ENCODE measurements around the gene BACE2. TPM values are rescaled to one million over a fixed set of nuclear protein-coding genes. Genes with fewer than 3 reads are reported as not detected.

The BACE2 gene
- total and polyA plus RNA-seq, 2 donors (not counting 3 experiments of a cell fraction or from before 2014, with no cell fraction given), result 113 to 184 TPM

DNA sequence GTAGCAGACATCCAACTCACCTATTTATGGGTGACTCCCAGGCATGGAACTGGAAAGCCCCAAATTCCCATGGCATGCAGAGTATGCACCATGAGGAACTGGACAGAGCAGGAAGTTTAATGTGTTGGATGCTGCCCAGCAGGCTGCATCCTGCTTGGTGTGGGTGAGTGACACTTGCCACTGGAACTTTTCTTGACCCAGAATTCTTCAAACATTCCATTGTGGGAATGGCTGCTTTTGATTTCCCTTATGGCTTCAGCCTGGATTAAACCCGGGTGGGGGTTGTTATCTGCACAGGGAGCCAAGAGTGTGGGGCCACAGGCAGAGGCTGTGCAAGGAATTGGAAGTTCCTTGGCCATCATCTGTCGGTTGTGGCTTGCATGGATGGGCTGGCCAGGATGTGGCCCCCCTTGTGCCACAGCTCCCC lies 26.9 kb upstream of the BACE2 start:
- ChIA-PET POLR2A (no interaction called here), CTCF (no interaction called here)
- Histone ChIP-seq H3K4me3 (replicated peaks in 1 of 3; ENCODE audit: insufficient read depth in 1 of 3, low read depth in 1 of 3, low read length in 3 of 3) (no peak overlapping the region), H3K36me3 (ENCODE audit: control insufficient read depth in 2 of 2, extremely low read depth in 1 of 2, insufficient read depth in 2 of 2, low read length in 2 of 2) (no peaks in the 10 kb centered on the region), H4K20me1 (replicated peaks; ENCODE audit: control insufficient read depth, extremely low read depth, insufficient read depth, low read length) (no peaks in the 10 kb centered on the region), H3K79me2 (ENCODE audit: control insufficient read depth, insufficient read depth, low read length) (no peaks in the 10 kb centered on the region), H3K9me1 (replicated peaks; ENCODE audit: control insufficient read depth, extremely low read depth, insufficient read depth, low read length) (no peaks in the 10 kb centered on the region), H3K4me1 (ENCODE audit: control insufficient read depth, extremely low read depth, insufficient read depth, low read length) (no peaks in the 10 kb centered on the region), H3K9me3 (replicated peaks; ENCODE audit: control insufficient read depth, insufficient read depth, low read length) (no peaks in the 10 kb centered on the region), H3K9ac (replicated peaks; ENCODE audit: extremely low read depth, insufficient read depth, low read length) (no peak overlapping the region), H3K4me2 (ENCODE audit: insufficient read depth, low read length) (no peak overlapping the region), H3K27ac (ENCODE audit: insufficient read depth, low read depth, low read length) (no peak overlapping the region), H2AFZ (ENCODE audit: low read depth, low read length) (no peak overlapping the region), H3K27me3 (ENCODE audit: control insufficient read depth in 2 of 2, insufficient read depth in 2 of 2, low read length in 2 of 2) (no peaks in the 10 kb centered on the region)
- TF ChIP-seq, protein P1, sequence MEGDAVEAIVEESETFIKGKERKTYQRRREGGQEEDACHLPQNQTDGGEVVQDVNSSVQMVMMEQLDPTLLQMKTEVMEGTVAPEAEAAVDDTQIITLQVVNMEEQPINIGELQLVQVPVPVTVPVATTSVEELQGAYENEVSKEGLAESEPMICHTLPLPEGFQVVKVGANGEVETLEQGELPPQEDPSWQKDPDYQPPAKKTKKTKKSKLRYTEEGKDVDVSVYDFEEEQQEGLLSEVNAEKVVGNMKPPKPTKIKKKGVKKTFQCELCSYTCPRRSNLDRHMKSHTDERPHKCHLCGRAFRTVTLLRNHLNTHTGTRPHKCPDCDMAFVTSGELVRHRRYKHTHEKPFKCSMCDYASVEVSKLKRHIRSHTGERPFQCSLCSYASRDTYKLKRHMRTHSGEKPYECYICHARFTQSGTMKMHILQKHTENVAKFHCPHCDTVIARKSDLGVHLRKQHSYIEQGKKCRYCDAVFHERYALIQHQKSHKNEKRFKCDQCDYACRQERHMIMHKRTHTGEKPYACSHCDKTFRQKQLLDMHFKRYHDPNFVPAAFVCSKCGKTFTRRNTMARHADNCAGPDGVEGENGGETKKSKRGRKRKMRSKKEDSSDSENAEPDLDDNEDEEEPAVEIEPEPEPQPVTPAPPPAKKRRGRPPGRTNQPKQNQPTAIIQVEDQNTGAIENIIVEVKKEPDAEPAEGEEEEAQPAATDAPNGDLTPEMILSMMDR (IDR thresholded peaks at IDR 0.05; ENCODE audit: extremely low read depth in 1 of 2, insufficient read depth in 1 of 2, low read depth in 1 of 2, low read length in 2 of 2), result no peak
- no peak for TF ChIP-seq GATA2 (IDR thresholded peaks at IDR 0.05; ENCODE audit: insufficient read depth, insufficient read length, low read depth, low read length)
- no peak for TF ChIP-seq JUN (IDR thresholded peaks at IDR 0.05; ENCODE audit: borderline replicate concordance, insufficient read depth, insufficient read length, low read depth)
- TF ChIP-seq, protein P2, sequence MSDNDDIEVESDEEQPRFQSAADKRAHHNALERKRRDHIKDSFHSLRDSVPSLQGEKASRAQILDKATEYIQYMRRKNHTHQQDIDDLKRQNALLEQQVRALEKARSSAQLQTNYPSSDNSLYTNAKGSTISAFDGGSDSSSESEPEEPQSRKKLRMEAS (IDR thresholded peaks at IDR 0.05; ENCODE audit: insufficient read depth, insufficient read length), result no peak
- no peak for TF ChIP-seq MYC (IDR thresholded peaks at IDR 0.05; ENCODE audit: low read depth, low read length)
- no peak for TF ChIP-seq POLR2AphosphoS5 (IDR thresholded peaks at IDR 0.05; ENCODE audit: insufficient read depth, low read depth, low read length)
- TF ChIP-seq EZH2 (IDR thresholded peaks at IDR 0.05; ENCODE audit: borderline replicate concordance, low read depth, low read length, severe bottlenecking), result no peak
- TF ChIP-seq POLR2A (IDR thresholded peaks at IDR 0.05; ENCODE audit: low read depth, low read length), result no peak
- TF ChIP-seq FOS (IDR thresholded peaks at IDR 0.05; ENCODE audit: borderline replicate concordance, insufficient read depth, low read length), result no peak
- DNase-seq (ENCODE audit: low read depth, low spot score) (peak; percentile 40), FAIRE-seq (no peak)
- dilution Hi-C loops (cut with MboI; ENCODE audit: extremely low pct_ligation_motif_present, low sequenced_read_pairs), result no loop called here
- intact Hi-C loops (cut with micrococcal nuclease), result loop anchor here (2.0 kb wide), 1 partner anchor 26 kb away; no protein-coding TSS in a partner anchor
- no TSS peak for BruUV-seq (replicated peaks)
